GM23338 (cell line): Measurements from ENCODE around the gene FCN2. TPM values are rescaled to one million over a fixed set of nuclear protein-coding genes. Genes with fewer than 3 reads are reported as not detected.
A peak's percentile ranks its signal among the peaks of the same experiment; 100 is the strongest.

Source experiments
- ATAC-seq: fragments of 200-7000 bp; cut with Tn5 transposase; 3 replicates; pipeline ENCODE4 v1.9.1; 2020
- DNase-seq: peaks from one replicate; pipeline ENCODE4 v3.0.0-alpha.2; 2015; ENCODE audit warnings: low spot score
- H2AFZ ChIP-seq: fragments of 200-600 bp; sonication (generic); 2 replicates; pipeline ENCODE4 v1.8.0; 2016; ENCODE audit warnings: antibody characterized with exemption, mild to moderate bottlenecking, moderate library complexity
- H3F3A ChIP-seq: fragments of 200-600 bp; sonication (generic); replicated peaks from 2 replicates; pipeline ENCODE4 v1.8.0; 2017; ENCODE audit warnings: antibody characterized with exemption, mixed run types, low read depth
- H3K27ac ChIP-seq: fragments of 200-600 bp; sonication (generic); 2 replicates; pipeline ENCODE4 v1.6.1; 2016; ENCODE audit warnings: low read depth
- H3K27me3 ChIP-seq: fragments of 200-600 bp; sonication (generic); 2 replicates; pipeline ENCODE4 v1.8.0; 2016; ENCODE audit warnings: mild to moderate bottlenecking, mixed run types, moderate library complexity; ENCODE audit not compliant: insufficient read depth
- H3K36me3 ChIP-seq: fragments of 200-600 bp; sonication (generic); 2 replicates; pipeline ENCODE4 v1.8.0; 2016; ENCODE audit warnings: mild to moderate bottlenecking; ENCODE audit not compliant: insufficient read depth
- H3K4me1 ChIP-seq: fragments of 200-600 bp; sonication (generic); 2 replicates; pipeline ENCODE4 v1.8.0; 2016; ENCODE audit warnings: mild to moderate bottlenecking, moderate library complexity; ENCODE audit not compliant: insufficient read depth
- H3K4me2 ChIP-seq: fragments of 200-600 bp; sonication (generic); 2 replicates; pipeline ENCODE4 v1.7.1; 2017; ENCODE audit warnings: mixed run types
- H3K4me3 ChIP-seq: fragments of 200-600 bp; sonication (generic); 2 replicates; pipeline ENCODE4 v1.6.1; 2016; ENCODE audit warnings: mixed run types
- H3K79me2 ChIP-seq: fragments of 200-600 bp; sonication (generic); replicated peaks from 2 replicates; pipeline ENCODE4 v1.8.0; 2017; ENCODE audit warnings: mild to moderate bottlenecking; ENCODE audit not compliant: insufficient read depth
- H3K9me2 ChIP-seq: fragments of 200-600 bp; sonication (generic); 2 replicates; pipeline ENCODE4 v1.8.0; 2017; ENCODE audit not compliant: insufficient read depth
- H4K20me1 ChIP-seq: fragments of 200-600 bp; sonication (generic); replicated peaks from 2 replicates; pipeline ENCODE4 v1.8.0; 2017; ENCODE audit warnings: mild to moderate bottlenecking; ENCODE audit not compliant: insufficient read depth
- H3K27ac Mint-ChIP-seq: 2 replicates; pipeline ENCODE4 v1.8.0; 2020; ENCODE audit warnings: inconsistent platforms, mild to moderate bottlenecking, moderate library complexity, mixed read lengths
- H3K27me3 Mint-ChIP-seq: 3 replicates; pipeline ENCODE4 v1.8.0; 2022; ENCODE audit warnings: low read depth, mild to moderate bottlenecking, moderate library complexity, mixed read lengths, inconsistent platforms; ENCODE audit not compliant: insufficient read depth, poor library complexity
- H3K36me3 Mint-ChIP-seq: 3 replicates; pipeline ENCODE4 v1.8.0; 2021; ENCODE audit warnings: low read depth, mild to moderate bottlenecking, inconsistent platforms, moderate library complexity, mixed read lengths
- H3K4me1 Mint-ChIP-seq: 3 replicates; pipeline ENCODE4 v1.8.0; 2020; ENCODE audit warnings: mild to moderate bottlenecking, inconsistent platforms, mixed read lengths
- H3K4me3 Mint-ChIP-seq: 3 replicates; pipeline ENCODE4 v1.8.0; 2021; ENCODE audit warnings: moderate library complexity, mild to moderate bottlenecking, inconsistent platforms, mixed read lengths
- H3K9me3 Mint-ChIP-seq: 3 replicates; pipeline ENCODE4 v1.8.0; 2020; ENCODE audit warnings: moderate library complexity, mild to moderate bottlenecking, inconsistent platforms, mixed read lengths
- CREB1 ChIP-seq: fragments of 250-450 bp; sonication (Bioruptor Pico); IDR thresholded peaks from 2 replicates; pipeline ENCODE4 v1.5.0; 2020; ENCODE audit warnings: low read depth, mild to moderate bottlenecking, moderate library complexity
- NANOG ChIP-seq: IDR thresholded peaks from 2 replicates; pipeline ENCODE4 v1.6.1; 2016; ENCODE audit warnings: antibody characterized with exemption, borderline replicate concordance
- POLR2AphosphoS5 ChIP-seq: IDR thresholded peaks from 2 replicates; pipeline ENCODE4 v1.6.1; 2016; ENCODE audit warnings: antibody characterized with exemption, low read depth
- ZNF114 ChIP-seq: fragments of 250-450 bp; sonication (Bioruptor Pico); IDR thresholded peaks from 2 replicates; pipeline ENCODE4 v1.5.0; 2020; ENCODE audit warnings: mild to moderate bottlenecking, moderate library complexity
- ZNF331 ChIP-seq: fragments of 250-450 bp; sonication (Bioruptor Pico); IDR thresholded peaks from 2 replicates; pipeline ENCODE4 v1.5.0; 2020; ENCODE audit warnings: low read depth, mild to moderate bottlenecking, moderate library complexity
- ZNF462 ChIP-seq: fragments of 250-450 bp; sonication (Bioruptor Pico); IDR thresholded peaks from 2 replicates; pipeline ENCODE4 v1.5.0; 2020; ENCODE audit warnings: mild to moderate bottlenecking, moderate library complexity
- polyA plus RNA-seq: library from polyadenylated mRNA; unstranded; fragments of >200 nt; fragmentation: Nextera tagmentation; extraction: Ambion mirVana; gene quantifications from 2 replicates; pipeline ENCODE4 v1.2.1, GENCODE V29; 2016
- total RNA-seq: library from RNA; depleted of rRNA; stranded (reverse); fragments of >200 nt; shearing (Covaris generic); gene quantifications from 2 replicates; pipeline ENCODE4 v1.2.3, GENCODE V29; 2014
- TF ChIP-seq, protein P1 (sequence below), 2 experiments: fragments of 200-600 bp in 1 of 2; sonication (generic) in 1 of 2; conservative IDR thresholded peaks; 2 replicates each; pipeline versions ENCODE4 v1.5.1 to v1.6.1; 2016 to 2017; ENCODE audit warnings: antibody characterized with exemption in 2 of 2, low read depth in 2 of 2, mild to moderate bottlenecking in 2 of 2, moderate library complexity in 1 of 2

Gene FCN2
- total and polyA plus RNA-seq, 2 experiments from 2014 or later: not detected

DNA sequence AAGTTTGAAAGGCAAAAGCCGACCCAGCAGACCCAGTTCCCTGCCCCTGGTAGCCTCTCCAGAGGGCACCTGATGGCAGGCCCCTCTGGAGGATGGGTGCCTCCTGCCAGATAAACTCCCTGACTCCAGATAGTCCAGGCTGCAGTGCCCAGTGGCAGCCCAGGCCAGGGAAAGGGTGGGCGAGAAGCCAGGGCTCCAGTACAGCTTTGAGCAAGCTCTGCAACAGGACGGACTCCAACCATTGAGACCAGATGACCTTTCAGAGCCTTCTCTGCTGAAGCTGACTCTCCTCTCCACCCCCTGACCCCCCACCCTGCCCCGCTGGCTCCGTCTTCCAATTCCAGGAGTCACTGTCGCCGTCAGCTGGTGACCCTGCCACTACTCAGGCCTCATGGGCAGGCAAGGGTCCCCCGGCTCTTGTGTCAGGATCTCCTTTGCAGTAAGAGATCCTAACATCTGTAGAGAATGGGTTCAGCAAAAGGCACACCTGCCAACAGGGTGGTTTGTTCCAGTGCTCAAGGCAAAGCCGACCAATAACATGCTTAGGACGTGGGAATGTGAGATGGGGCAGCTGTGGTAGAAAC lies 52.6 kb downstream of the FCN2 start (continued):
- TF ChIP-seq ZNF114 (CRISPR knock-in tag): no peak
- no peak for TF ChIP-seq CREB1 (CRISPR knock-in tag)
- TF ChIP-seq, protein P1, sequence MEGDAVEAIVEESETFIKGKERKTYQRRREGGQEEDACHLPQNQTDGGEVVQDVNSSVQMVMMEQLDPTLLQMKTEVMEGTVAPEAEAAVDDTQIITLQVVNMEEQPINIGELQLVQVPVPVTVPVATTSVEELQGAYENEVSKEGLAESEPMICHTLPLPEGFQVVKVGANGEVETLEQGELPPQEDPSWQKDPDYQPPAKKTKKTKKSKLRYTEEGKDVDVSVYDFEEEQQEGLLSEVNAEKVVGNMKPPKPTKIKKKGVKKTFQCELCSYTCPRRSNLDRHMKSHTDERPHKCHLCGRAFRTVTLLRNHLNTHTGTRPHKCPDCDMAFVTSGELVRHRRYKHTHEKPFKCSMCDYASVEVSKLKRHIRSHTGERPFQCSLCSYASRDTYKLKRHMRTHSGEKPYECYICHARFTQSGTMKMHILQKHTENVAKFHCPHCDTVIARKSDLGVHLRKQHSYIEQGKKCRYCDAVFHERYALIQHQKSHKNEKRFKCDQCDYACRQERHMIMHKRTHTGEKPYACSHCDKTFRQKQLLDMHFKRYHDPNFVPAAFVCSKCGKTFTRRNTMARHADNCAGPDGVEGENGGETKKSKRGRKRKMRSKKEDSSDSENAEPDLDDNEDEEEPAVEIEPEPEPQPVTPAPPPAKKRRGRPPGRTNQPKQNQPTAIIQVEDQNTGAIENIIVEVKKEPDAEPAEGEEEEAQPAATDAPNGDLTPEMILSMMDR (conservative IDR thresholded peaks at IDR 0.05; ENCODE audit: low read depth in 2 of 2): no peak
- no peak for TF ChIP-seq NANOG

DNA sequence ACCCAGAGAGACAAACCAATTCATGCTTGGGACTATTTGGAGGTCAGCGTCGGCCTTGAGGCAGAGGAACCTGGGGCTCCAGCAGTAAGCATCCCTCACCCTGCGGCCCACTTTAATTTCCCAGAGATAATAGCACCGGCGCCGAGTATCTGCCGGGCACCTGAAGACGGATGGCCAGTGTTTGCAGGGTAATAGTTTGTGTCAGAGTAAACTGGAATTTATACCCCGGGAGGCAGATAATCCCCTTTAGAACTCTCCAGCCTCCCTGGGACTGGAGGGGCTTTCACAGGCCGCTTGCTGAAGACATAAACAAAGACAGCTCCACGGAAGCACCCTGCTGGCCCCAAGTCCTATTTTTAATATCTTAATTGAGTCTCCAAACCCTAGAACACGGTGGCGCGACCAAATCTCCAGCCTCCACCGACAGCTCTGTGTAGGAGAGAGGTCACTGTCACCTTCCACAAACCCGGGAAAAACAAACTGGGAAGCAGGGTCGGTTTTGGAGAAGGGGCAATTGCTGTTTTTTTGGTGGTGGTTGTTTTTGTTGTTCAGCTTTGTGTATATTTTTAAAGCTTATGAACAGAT lies 54.5 kb downstream of the FCN2 start:
- ATAC-seq (peak; percentile 19; the same call in 1 of the 3 replicates), DNase-seq (no peak)
- H3K4me1 Mint-ChIP-seq: peaks cover 4% of the 10 kb centered on the region
- Histone ChIP-seq H4K20me1 (no peaks in the 10 kb centered on the region), H2AFZ (no peak overlapping the region), H3F3A (no peaks in the 10 kb centered on the region), H3K4me3 (no peak overlapping the region), H3K27ac (no peak overlapping the region), H3K4me2 (no peak overlapping the region), H3K27me3 (no peaks in the 10 kb centered on the region), H3K36me3 (no peaks in the 10 kb centered on the region), H3K79me2 (no peaks in the 10 kb centered on the region), H3K4me1 (no peaks in the 10 kb centered on the region), H3K9me2 (no peaks in the 10 kb centered on the region)
- no peaks in the 10 kb centered on the region; the same call in 2 of the 3 replicates for H3K36me3 Mint-ChIP-seq
- no peaks in the 10 kb centered on the region for H3K9me3 Mint-ChIP-seq
- peaks cover 14% of the 10 kb centered on the region for H3K27me3 Mint-ChIP-seq
- H3K27ac Mint-ChIP-seq: no peak overlapping the region; the same call in 1 of the 2 replicates
- no peak for TF ChIP-seq ZNF331 (CRISPR knock-in tag)
- no peak for TF ChIP-seq ZNF462
- no peak for TF ChIP-seq ZNF114 (CRISPR knock-in tag)
- TF ChIP-seq POLR2AphosphoS5: no peak
- H3K4me3 Mint-ChIP-seq: no peak overlapping the region
